NCI-H2171 (cell line): ENCODE results near the gene ANAPC1.
"Not testable (repeated sequence)": the region's sequence is repeated elsewhere in the genome, so short reads cannot be mapped to it uniquely, and the experiment has no call there.

Experiments used
- DNase-seq: peaks from one replicate; lab custom pipeline; 2025; lab: John Stamatoyannopoulos, UW

The ANAPC1 gene

DNA sequence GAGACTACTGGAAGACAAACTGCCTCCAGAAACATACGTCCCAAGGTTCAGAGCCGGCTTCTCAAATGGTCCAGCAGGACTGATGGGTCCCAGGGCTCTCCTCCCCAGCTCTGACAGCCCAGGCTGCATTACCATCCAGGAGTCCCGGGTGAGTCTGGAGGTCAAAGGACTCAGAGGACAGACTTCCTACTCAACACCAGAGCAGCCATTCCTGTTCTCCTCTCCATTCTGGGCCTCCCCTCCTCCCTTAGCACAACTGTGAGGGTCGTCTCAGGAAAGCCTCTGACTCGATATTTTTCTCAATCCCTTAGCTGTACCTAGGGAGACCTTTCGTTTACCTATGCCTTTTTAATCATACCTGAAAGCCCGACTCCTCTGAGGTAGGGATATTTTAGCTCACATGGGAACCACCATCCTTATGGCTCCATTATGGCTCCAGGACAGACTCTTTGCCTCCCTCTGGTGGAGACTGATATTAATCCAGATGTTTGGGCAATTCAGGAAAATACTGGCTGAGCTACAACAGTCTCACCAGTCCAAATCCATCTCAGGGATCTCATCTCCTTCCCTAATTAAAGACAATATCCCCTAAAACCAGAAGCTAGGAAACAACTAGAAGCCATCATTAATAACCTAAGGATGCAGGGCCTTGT lies 70.9 kb downstream of the ANAPC1 start:
- not testable (repeated sequence) for DNase-seq

DNA sequence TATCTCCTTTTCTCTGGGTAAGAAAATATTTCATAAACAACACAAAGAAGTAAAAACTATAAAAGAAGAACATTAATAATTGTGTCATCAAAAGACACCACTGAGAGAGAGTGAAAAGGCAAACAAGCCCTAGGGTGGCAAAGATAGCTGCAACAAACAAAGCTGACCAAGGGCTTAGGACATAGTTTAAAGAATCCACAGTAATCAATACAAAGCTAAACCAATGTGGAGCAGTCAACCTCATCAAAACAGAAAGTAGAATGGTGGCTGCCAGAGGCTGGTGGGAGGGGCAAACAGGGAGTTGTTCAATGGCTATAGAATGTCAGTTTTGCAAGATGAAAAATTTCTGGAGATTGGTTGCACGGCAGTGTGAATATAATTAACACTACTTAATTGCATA lies 93.4 kb downstream of the ANAPC1 start:
- DNase-seq, result not testable (repeated sequence)

DNA sequence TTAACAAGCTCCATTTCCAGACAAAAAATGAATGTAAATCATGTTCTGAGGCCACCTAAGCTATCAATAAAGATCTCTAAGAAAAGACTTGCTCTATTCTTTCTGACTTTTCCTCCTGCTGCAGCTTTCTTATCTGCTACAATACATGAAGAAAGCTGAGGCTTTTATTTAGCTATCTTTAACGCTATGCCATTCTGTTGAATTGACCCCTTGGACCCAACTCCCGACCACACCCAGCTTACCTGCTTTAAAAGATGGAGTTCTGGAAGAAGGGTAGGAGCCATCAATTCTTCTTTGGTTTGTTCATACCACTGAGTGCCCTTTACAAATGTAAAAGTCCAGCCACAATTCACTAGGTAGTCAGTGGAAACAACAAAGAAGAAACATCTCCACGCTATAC lies 99.9 kb downstream of the ANAPC1 start:
- DNase-seq, result not testable (repeated sequence)

DNA sequence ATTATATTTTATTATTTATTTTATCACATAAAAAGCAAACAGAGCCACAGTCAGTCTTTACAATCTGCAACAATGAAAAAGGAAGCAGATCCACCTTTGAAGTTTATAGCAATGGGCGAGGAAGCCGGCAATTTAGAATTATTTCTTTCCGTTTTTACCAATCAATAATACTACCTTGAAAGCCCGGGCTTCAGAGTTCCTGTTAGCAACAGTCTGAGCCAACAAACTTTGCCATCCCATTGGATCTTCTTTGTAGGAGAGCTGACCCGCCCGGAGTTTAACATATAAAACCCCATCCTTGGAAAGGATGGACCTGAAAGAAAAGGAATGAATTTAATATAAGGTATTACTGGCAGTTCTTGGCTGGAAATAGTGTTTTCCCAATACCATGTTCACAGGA lies 101.8 kb downstream of the ANAPC1 start:
- DNase-seq, result not testable (repeated sequence)

DNA sequence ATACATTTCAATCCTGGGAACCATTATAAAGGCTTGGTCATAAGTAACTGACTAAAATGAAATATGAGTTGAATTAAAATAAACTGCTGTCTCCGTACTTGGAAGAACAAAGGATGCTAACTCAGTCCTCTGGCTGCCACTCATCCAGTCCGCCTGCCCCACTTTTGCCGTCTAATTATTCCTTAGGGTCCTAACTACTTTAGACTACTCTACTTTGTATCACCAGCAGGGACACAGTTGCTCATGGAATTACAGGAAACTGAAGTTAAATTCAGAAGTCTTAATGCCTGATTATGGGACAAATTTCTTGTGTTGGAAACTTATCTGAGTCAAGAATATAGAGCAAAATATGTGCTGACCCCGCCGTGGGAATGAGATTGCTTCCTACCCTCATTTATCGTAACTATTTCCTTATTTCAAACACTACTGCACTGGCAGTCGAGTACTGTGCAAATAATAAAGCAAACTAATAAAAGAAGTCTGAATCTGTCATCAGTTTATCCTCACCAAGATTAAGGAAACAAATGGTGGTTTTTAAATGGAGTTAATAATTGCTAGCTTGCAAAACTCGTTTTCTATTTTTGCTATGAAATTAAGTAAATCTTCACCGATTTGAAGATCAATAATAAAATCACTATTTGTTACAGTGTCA lies 102.4 kb downstream of the ANAPC1 start:
- not testable (repeated sequence) for DNase-seq

DNA sequence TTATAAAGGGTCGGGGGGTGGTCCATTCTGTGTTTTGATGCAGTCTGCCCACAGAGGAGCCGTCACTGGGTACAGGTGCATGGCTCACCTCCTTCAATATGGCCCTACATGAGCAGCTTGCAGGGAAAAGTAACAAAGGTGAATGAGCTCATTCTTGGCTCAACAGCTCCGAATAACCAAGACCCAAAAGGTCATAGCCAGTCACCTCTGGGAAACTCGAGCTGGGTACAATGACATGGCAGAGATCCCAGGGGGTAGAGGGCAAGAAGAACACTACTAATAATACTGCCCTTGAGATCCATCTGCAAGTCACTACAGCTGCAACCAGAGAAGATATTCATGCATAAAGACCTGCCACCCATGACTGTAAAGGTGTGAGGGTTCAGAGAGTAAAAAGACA lies 106.8 kb downstream of the ANAPC1 start:
- not testable (repeated sequence) for DNase-seq

DNA sequence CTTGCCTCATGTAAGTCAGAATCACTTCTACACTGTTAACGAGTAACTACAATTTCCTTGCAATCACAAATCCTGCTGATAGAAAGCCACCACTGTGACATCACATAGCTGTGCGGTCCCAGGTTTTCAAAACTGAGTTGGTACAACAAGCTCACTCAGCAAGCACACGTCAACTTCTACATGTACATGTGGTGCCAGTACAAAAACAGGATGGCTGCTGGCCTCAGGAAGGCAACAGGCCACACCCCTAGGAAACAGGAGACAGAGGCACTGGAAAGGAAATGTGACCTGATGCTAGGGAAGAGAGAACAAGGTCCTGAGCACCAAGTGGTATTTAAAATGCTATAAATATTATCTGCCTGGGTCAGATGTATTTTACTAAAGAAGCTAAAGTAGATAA lies 107.7 kb downstream of the ANAPC1 start:
- not testable (repeated sequence) for DNase-seq

DNA sequence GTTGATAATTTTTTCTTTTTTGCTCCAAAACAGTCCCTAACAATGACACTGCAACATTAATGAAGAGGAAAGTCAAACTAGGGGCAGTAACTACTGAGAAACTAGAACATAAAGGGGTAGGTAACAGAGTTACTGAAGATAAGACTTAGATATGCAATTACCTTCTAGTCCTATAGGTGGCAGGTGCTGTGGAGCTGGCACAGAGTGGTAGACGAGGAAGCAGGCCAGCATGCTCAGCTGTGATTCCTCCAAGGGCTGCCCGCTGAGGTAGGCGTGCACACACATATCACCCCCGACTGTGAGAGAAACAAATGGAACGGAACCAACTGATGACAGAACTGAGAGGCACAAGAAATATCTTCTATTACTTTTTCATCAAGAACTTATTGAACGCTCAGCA lies 111.8 kb downstream of the ANAPC1 start:
- not testable (repeated sequence) for DNase-seq

DNA sequence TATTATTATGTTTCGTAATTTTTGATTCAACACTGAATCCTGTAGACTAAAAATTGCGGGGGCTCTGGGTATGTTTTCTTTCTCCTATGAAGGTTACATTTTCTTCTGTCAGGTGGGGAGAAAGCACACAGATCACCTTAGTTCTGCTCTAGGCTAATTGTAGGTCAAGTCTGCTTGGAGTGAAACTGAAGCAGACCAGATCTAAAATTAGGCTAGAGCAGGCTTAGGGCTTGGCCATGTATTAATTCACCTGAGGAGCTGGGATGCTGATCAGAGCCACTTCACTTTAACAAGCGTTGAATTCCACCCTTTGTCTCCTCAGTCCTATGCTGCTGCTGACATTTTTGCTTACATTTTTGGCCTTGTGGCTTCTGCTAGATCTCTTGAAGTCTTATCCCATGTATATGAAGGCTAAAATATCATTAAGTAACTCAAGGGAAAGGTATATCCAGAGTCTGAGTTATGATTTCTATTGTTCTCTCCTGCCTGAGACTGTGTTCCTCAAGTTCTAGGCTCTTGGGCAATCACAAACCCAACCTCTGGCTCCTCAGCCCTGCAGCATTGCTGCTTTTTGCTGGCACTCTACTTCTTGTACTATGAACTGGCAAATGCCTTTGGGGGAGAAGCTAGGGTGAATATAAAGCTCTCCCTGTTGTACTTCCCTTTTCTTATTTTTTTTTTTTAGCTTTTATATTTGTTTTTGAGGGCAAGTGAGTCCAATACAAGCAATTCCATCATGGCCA lies 112.9 kb downstream of the ANAPC1 start:
- DNase-seq, result not testable (repeated sequence)

DNA sequence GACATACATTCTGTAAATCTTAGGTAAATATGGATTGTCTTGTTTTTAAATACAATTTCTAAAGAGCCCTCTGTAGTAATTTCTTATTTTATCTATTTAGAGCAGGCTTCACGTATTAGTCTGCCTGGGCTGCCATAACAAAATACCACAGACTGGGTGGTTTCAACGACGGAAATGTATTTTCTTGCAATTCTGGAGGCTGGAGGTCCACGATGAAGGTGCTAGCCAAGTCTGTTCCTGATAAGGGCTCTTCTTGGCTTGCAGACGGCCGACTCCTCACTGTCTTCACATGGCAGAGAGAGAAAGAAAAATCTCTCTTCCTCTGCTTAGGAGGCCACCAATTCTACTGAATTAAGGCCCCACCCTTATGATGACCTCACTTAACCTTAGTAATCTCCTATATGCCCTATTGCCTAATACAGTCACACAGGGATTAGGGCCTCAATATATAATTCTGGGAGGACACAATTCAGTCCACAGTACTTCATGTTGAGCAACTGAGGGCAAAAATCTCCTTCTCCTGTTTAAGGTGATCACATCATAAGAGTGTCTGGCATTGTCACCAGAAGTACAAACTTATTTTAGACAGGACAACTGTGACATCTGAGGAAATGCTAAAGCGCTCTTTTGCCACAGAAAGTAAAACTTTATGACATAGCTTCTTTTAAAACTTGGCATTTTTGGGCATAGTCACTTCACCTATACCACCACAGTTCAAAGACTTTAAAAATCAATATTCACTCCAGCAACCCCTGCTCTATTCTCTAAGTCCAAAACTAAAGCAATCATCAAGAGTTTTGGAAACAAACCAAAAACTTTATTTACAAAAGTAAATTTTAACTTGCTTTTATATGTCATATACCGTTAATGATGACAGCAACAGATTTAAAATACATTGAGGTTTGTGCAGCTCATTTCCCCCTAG lies 115.5 kb downstream of the ANAPC1 start:
- DNase-seq, result not testable (repeated sequence)

DNA sequence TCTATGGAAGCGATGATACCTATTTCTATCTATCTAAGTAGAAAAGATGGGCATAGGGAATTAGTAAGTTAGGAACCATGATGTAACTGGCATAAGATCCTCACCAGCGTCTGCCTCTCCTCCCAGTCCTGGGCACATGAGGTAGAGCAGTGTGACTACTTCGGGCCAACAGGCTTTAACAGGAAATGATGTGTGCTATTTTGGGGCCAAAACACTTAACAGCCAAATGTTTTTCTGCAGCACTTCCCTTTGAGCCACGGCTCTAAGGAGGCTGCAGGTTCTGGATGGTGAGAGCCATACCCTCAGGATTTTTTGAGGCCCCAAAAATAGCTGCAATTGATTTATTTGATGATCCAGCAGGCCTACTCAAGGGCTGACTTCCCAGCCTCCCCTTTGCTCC lies 116.9 kb downstream of the ANAPC1 start:
- DNase-seq, result not testable (repeated sequence)

DNA sequence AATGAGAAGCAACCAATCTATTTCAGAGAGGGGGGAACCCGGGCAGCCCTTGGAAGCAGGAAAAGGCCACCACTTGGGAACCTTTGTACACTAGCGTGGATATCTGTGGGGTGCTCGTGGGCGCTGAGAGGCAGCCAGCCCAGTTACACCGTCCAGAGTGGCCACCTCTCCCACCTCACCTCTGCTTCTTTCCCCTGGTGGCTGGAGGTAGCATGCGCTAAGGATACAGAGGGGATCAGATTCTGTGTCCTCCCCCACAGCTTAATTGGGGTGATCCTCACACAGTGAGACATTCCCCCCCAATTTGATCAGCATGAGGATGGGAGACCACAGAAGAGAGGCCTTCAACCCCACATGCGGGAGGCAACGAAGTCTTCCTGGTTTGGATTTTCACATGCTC lies 117.7 kb downstream of the ANAPC1 start:
- DNase-seq, result not testable (repeated sequence)

DNA sequence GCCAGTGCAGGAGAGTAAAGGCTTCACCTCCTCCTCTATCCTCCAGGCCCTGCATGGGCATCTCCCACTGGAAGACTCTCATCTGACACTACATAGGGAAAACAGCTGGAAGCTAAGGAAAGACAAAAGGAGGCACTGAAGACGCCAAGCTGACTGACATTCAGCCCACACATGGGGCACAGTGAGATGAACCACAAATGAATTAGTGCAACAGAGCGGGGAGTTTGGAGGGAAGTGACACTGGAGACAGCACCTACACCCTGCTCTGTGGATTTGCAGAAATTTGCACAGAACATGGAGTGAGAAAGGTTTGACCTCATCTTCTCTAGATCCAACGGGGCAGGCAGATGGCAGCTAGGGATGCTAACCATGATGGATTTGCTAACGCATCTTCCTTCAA lies 119.8 kb downstream of the ANAPC1 start:
- DNase-seq, result not testable (repeated sequence)

DNA sequence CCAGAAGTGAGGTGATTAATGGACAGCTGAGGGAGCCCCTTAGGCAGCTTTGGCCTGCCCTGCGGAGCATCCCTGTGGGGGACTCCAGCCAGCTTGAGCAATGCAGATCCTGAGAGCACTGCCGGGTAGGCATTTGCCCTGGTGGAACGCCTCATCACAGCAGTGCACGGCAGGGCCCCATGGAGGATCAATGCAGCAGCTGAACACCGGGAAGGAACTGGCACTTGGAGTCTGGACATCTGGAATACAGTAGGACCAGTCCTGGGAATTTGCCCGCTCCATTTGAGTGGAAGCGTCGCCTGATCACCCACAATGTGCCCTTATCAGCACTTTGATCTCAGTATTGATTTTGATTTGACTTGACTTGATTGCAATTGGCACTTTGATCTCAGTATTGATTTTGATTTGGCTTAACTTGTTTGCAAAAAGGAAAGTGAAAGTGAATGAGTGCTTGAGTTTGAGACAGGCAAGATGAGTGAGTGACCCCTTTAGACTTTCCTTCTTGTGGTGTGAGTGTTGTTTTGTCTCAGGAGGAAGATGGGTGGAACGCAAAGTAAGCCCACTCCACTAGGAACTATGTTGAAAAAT lies 123.2 kb downstream of the ANAPC1 start:
- not testable (repeated sequence) for DNase-seq

DNA sequence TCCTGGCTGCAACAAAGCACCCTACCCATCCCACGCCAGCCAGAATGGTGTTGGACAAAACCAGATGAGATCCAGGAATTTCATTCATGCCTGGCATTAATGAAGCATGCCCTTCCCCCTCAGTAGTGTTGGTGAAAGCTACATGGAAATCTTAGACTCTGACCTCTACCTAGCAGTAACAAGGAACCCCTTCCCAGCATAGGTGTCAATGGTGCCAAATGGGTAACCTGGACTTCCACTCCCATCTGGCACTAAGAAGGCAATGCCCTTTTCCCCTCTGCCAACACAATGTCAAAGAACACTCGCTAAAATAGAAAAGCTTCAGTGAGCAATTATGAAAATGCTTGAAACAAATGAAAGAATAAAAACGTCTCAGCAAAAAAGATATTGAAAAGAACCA lies 131.5 kb downstream of the ANAPC1 start:
- not testable (repeated sequence) for DNase-seq

DNA sequence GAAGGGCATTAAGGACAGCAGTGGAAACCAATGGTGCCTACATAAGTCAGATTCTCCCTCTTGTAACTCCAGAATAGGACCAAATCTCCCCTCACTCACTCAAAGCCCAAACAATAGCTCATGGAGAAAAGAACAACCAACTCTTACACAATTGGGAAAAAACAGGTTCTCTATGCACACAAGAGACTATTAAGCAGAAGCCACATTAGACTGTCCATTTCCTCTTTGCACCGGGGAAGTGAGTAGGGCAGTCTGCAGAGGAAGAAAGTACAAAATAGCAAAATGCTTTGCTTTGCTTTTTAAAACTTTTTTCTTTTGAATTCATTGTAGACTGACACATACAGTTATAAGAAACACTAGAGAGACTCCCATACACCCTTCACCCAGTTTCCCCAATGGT lies 133.4 kb downstream of the ANAPC1 start:
- DNase-seq, result not testable (repeated sequence)

DNA sequence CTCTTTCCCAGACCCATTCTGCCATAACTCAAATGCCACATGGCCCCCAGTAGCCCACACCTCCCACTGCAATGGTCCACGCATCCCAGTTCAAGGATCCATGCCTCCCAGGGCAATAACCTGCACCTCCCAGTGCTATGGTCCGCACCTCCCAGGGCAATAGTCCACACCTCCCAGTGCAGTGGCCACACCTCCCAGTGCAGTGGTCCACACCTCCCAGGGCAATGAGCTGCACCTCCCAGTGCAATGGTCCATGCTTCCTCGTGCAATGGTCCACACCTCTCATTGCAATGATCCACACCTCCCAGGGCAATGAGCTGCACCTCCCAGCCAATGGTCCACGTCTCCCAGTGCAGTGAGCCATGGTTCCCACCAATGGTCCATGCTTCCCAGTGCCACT lies 135.6 kb downstream of the ANAPC1 start:
- not testable (repeated sequence) for DNase-seq

DNA sequence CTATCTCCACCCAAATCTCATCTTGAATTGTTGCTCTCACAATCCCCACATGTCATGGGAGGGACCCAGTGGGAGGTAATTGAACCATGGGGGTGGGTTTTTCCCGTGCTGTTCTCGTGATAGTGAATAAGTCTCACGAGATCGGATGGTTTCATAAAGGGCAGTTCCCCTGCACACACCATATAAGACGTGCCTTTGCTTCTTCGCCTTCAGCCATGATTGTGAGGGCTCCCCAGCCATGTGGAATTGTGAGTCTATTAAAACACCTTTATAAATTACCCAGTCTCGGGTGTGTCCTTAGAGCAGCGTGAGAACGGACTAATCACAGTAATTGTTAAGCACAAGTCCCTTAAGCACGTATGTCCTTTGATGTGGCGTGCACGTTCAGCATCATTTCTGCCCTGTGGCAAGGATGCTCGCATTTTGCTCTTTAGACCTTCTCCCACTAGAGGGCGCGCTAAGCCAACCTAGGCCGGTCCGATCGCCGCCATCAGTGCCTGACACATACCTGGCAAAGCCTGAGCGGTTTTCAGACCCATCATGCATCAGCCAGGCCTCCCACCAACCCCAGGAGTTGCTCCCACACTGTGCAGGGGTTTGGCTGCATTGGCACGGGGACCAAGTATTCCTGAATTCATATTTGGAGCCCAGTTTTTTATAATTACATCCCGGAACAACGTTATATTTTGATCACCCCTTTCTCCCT lies 136.4 kb downstream of the ANAPC1 start:
- not testable (repeated sequence) for DNase-seq

DNA sequence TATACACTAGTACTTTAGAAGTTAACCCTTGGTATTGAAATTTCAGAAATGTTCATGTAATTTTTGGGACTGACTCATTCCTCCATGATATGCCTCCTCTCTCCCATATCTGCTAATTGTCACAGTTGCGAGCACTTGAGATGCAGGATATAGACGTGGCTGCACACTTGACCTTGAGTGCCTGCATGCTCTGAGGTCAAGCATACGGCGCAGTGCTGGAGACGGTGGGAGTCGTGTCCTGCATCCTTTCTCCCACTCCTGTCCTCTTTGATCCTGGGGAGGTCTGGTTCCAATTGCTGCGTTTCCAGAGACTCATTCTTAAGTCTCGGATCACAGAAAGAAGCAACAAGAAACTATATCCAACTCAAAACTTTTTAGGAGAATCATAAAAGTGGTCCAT lies 139.2 kb downstream of the ANAPC1 start:
- DNase-seq, result not testable (repeated sequence)

DNA sequence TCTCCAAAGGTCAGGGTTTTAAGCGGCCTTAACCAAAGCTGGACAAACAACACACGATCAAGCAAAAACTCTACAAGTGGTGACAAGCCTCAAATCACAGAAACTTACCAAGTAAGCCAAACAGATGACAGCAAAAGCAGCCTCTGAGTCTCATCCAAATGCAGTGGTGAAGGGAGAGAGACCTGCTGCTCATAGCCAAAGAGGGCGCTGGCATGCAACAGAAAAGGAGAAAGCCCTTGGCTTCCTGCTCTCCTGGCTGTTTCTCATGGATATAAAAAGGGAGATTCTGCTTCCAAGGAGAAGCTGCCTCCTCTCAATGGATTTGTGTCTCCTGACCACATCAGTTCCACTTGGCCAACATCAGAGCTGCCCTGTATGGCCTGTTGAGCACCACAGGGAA lies 142.5 kb downstream of the ANAPC1 start:
- not testable (repeated sequence) for DNase-seq
